HG02970 (cell line): ENCODE data around the gene MKS1.

Experiments used
- ATAC-seq: cut with Tn5 transposase; IDR thresholded peaks from one replicate; pipeline ENCODE4 v1.9.1; 2021; ENCODE audit warnings: mild to moderate bottlenecking, moderate library complexity, moderate number of reproducible peaks; ENCODE audit not compliant: unreplicated experiment, low FRiP score

MKS1 gene

DNA sequence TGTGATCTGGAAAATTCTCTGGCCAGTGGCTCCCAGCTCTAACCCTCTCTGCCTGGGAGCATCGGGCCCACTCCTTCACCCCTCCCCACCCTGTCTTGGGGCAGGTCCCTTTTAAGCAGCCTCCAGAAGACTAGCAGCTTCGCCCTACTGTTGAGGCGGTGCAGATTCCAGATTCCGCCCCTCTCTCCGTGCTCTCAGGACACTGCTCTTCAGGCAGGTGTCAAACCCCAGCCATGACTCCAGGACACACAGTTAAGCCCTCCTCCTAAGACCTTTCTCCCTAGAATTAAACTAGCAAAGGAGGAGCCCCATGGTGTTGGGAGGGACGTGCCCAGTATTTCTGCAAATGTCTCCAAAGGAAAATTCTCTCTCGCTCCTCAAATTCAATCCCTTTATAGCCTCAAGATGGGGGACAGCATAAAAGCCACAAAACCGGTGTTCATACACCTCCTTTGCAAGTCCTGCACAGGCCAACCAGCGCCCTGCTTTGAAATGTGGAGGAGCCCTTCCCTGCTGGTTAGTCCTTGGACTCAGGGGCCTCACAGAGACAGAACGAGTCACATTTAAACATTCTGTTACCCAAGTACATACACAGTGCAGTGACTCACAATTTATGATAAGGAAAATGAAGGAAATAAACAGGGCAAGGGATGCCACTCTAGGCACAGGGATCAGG, 26.5 kb upstream of the MKS1 start:
- no peak for ATAC-seq

DNA sequence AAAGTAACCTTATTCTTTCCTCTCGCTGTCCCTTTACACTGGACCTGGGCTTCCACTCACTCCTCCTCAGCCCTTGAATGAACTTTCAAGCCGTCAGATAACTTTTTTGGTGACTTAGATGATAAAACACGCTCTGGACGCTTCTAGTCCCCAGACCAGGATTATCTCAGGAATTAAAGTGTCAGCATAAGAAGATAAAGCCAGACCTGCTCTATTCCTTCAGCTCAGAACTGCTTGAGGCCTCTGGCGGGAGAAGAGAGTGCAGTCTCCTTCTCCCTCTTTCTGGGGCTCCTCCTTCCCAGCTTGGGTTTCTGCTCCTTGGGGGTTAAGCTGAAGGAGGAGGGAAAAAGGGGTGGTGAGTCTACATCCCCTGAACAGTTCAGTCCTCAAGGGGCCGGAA, 25.9 kb upstream of the MKS1 start:
- ATAC-seq = no peak

DNA sequence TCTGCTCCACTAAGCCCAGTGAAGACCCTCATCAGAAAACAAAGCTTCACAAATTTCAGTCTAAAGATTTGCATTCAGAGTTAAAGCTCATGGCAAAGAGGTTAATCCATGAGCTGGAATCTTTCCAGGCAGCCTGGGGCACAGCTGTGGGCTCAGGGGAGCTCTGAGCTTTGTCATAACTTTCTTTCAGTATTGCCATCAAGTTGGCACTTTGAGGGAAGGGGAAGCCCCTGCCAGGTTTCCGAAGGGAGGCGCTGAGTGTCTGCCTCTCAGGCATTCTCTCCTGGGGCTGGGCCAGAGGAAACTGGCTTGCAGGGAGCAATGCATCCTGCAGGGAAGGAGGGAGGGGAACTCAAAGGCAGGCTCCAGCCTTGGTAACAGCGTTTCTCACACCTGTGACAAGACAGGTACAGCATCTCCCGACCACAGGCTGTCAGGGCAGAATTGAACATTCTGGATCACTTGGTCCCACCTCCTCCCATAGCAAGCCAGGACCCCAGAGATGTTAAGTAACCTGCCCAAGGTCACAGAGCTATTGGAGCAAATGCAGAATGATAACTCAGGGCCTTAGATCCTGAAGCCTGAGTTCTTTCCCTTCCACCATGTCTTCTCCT, 23.2 kb upstream of the MKS1 start:
- no peak for ATAC-seq

DNA sequence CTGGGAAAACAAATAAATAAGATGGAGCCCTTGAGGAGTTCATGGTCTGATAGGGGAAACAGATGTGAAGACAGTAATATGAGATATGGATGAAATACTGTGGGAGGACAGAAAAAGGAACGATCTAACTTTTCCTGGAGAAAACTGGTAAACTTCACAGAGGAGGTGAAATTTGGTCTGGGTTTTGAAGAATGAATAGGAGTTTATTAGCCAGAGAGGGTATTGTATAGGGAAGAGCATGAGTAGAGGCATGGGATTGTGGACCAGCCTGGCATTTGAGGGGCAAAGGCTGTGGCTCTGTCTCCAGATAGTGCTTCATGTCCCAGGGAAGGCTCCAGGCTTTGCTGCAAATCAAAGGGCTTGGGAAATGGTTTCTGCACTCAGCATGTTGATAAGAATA, 20.9 kb upstream of the MKS1 start:
- ATAC-seq = no peak

DNA sequence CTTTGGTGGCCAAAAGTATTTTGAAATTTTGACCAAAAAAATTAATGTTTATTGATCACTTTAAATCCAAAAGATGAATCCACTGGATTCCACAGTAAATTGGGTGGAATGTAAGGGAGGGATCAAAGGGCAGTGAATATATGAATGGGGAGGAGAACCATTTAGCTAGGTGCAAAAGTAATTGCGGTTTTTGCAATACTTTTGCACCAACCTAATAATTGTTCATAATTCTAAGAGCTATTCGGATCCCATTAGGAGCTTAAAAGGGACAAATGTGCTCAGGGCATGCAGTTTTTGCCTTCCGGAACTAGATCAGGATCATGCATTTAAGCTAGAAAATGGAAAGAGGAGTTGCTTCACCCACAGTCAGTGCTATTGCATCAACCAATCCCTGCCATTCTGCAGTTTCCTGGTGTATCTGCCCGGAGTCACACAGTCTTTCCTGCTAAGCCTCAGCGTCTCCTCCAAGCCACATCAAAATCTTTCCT, 19.1 kb upstream of the MKS1 start, which contains the start of gene LPO:
Gene LPO (plus strand): TSS at position 438 of the 488 bp plus-strand sequence. CDS start 4,396 bp downstream, outside the sequence.
- ATAC-seq = no peak

DNA sequence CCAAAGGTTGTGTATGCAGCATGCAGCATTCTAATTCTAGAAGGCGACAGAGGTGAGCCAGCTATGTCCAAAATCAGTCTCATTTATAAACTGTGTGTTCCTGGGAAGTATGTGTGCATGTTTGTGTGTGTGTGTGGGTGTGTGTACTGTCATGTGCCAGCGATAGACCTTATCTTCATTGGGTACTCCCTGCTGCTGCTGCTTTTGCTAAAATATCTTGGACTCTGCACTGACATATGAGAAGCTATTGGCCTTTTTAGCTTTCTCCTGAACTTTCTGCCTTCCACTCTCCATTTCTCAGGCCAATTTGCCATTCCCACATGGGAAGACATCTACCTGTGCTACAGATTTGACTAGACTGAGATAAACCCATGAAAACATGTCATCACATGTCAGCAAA, 17.3 kb upstream of the MKS1 start:
- ATAC-seq = no peak

DNA sequence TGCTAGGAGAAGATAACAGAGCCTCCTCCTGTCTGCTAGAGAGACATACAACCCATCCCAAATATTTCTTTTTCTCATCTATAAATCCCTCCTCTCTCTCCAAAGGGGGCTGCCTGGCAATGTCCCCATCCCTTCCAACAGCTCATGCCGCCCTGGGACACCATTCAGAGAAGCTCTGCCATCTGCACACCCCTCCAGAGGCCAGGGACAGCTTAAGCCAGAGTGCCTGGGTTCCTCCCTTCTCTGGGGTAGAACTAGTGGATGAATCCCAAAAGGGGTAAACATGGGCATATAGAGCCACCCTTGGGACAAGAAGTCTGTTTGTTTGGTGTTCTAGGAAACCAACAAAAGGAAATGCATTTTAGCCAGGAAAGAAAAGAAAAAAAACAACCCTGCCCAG, 16.8 kb upstream of the MKS1 start:
- ATAC-seq = no peak

DNA sequence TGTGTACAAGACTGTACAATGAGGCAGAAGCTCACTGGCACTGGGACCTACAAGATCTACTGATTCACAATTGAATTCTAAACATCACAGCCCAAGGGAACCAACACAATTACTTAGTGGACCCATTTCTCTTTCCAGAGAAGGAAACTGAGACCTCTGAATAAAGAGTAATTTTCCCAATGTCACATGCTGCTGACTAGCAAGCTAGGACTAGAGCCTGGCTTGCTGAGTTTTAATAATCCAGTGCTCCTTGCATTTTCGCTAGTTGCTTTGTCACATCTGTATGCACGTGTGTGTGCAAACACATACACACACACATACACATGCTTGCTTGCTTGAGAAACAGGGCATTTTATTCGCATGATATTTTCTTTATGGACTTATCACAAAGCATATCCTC, 15.5 kb upstream of the MKS1 start:
- ATAC-seq = no peak

DNA sequence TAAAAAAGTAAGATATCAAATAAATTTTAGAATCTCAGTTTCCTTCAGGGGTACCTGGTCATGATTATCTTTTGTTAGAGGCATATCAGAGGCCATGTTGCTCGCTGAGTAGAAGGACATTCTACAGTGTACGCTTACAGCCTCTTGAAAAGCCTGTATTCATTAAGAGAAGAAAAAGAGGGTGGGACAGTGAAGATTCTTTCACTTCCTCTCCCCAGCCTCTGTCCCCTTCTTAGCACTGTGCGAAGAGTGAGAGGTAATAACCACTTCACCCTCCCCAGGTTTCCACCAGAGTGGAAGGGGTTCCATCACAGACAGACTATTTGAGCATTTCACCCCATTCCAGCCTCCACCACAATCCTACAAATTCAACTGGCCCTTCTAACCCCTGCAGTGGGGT, 14.5 kb upstream of the MKS1 start:
- ATAC-seq = no peak

DNA sequence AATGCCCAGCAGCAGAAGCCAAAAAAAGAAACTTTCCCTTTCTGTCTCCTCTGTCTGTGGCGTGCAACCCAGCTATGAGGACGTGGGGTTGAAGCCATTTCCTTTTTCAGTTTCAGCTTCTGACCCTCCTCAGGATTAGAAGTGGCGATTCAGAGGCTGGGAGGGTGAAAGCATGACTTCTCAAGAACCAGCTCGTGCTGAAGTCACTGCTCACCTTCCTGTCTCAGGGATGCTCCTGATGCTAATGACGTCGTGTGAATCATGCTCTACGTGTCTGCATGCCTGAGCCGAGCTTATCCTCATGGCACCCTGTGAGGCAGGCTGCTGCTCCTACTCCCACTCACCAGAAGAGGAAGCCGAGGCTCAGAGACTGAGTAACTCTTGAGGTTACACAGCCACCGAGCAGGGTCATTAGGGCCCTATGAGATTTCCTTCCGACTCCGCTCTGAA, 13.7 kb upstream of the MKS1 start:
- no peak for ATAC-seq

DNA sequence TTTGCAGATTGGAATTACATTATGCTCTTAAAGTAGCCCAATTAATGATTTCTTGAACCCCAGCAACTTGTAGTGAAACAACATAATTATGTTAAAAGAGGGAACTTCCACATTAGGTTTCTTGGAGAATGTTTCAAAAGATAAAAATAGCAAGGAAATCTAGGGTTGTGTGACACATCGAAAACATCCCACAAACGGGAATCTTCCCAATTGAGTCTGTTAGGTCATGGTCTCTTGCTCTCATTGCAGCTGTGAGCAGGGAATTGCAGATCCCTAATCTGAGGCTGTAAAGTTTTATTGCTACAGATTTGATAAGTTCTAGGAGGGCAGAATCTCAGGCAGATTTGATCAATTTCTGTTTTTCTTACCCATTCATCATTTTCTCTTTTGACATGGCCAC, 12.6 kb upstream of the MKS1 start:
- no peak for ATAC-seq

DNA sequence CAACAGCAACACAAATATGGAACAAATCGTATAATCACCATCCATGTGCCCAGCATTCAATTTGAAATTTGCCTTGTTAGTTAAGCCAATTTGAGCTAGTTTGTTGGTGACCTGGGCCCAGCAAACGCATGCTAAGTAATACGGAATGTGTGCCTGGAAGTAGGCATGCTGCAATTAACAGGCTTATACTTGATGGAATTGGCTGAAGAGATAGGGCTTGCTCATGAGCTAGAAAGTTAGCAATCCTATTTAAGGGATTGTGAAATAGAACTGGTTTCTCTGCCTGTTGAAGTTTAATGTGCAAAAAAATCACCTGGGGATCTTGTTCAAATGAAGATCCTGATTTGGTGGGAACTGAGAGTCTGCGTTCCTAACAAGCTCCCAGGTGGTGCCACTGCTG, 10.8 kb upstream of the MKS1 start:
- ATAC-seq = no peak

DNA sequence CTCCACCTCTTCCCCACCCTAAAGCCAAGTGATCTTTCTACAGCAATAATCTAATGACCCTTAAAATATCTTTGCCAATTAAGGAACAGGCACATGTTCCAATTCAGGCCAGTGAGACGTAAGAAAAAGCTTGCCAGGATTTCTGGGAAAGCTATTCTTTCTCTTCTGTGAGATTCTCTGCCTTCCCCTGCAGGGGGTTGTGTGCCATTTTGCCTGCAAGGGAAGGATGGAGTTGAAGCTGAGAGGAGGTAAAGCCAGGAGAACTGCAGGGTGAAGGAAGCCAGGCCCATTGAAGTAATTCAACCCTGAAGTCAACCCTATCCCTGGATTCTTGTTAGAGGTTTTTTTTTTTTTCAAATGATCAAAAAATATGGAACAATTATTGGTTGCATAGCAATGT, 10.3 kb upstream of the MKS1 start:
- ATAC-seq = no peak

DNA sequence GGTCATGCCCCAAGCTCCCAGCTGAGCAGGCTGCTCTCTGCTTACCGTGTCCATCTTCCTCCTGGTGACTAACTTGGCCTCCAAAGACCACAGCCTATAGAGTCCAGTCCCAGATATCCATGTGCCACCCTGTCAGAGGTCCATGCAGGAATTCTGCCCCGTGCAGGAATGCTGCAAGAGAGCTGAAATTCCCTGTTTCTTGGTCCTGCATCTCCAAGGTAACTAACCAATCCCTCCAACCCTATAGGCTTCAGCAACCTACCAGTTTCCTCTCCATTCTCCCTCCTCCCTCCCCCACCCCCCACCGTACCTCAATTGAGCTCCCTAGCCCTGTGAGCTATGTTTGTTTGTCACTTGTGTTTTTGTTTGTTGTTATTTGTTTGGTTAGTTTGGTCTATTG, 9.6 kb upstream of the MKS1 start:
- ATAC-seq = no peak

DNA sequence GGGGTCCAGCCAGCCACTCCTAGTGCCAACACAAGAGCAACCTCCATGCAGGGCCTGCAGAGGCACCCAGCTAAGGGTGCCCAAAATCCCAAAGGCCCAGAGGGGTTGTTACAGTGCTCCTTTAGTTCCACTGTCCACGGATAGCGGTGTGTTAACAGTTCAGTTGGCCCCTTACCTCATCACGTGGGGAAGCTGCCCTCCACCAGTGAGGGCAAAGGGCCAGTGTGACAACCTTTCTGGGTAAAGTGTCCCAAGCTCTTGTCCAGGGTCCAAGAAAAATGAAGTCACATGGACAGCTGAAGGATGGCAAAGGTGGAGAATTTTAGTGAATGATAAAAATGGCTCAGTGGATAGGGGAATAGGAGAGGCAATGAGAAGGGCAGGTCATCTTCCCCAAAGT, 8.7 kb upstream of the MKS1 start:
- no peak for ATAC-seq

DNA sequence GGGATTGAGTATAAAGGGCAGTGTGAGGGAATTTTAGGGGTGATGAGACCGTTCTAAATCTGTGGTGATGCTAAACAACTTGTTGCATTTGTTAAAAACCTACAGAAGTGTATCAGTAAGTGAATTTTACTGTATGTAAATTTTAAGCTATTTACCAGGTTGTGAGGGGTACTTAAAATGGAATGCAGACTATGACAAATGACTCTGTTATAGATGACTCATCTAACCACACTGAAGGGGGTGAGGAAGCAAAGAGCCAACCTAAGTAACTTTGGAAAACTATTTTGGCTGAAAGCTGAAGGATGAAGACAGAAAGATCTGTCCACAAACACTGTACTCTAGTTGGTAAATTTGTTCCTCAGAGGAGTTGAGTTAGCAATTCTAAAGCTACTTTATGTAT, 5.3 kb upstream of the MKS1 start:
- no peak for ATAC-seq

DNA sequence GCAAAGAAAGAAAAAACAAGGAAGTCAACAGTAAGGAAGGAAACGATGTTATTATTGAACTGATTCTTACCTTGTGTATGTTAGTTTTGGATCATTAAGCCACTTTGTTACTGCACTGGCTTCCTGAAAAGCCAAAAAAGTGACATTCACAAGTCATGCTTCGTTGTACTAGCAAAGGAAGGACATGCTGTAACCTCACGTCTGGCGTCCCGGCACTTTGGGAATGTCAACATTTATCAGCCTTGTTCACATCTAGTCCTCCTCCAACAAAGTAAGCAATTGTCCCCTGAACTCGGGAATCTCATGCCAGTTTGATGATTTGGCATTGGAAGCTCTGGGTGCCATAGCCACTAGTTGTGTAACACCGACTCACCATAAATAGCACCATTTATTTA, 731 bp upstream of the MKS1 start:
- ATAC-seq = no peak

DNA sequence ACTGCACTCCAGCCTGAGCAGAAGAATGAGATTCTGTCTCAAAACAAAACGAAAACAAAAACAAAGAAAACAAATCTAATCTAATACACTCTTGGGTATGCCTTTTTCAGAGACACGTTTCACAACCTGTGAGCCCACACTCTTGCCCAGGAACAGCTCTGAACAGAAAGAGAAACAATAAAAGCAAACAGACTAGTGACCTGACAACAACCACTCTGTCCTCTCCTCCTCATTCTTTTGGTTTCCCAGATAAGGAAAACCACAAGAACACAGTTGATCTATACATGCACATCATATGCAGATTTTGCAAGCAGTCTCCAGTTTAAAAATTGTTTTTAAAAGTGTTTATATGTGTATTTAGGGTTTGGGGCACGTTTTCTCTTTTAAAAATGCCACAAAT, 1.3 kb downstream of the MKS1 start:
- ATAC-seq = no peak

DNA sequence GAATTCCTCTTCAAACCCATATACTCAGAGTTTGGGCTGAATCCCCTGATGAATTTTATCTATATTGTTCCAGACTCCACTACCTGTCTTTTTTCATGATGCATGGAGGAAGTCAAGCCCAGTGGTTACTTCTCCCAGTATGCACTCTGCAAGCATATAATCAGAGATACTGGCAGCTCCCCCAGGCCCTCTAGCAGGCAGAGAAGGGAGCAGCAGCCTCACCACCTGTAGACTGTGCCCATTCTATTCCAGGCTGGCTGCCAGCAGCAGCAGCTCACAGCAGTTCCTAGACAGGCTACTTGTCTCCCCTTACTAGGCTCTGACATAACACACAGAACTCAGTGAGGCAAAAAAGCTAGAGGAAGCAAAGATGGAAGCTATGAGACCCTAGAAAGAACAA, 3.4 kb downstream of the MKS1 start:
- no peak for ATAC-seq

DNA sequence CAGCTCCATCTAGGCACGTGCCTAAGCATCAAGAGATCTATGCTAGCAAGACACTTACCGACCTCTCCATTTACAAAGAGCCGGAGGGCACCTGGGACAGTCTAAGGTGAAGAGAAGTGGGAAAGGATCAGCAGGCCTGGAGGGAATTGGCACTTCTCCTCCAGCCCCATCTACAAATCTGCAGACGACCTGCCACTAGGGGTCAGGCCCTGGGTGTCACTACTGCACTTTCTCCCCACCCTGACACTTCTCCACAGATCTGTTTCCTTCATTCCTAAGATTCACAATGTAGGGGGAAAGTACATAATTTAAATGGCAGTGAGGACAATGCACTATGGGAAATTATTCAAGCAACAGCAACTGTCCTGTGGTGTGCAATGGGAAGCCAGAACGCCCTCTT, 8.1 kb downstream of the MKS1 start:
- no peak for ATAC-seq

DNA sequence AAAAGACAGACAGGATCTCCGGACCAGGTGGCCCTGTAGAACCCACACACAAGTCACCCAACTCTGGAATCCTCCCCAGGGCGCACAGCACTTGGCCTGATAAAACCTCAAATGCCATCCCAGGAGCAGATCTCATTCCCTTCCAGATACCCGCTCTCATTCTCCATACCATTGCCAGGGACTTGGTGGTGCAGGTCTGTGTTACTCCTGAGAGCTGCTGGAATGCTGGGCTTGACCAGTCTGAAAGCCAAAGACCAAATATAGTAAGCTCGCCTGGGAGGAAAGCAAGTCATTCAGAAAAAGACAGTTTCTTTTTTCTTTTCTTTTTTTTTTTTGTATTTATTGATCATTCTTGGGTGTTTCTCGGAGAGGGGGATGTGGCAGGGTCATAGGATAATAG, 10.7 kb downstream of the MKS1 start:
- ATAC-seq = no peak

DNA sequence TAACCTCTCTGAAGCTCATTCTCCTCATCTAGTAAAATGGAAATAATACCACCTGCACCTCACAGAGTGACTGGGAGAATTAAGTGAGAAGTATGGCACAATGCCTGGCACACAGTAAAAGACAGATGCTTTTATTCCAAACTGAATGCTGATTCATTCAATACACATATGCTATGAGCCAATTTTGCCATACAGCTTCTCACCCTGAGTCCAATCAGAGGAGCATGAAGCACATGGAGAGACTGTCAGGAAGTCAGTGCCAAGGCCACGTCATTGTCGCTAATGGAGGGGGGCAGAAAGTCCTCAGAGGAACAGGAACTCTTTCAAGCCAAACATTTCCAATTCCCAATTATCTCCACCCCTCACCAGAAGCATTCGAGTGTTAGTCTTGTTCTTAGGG, 11.6 kb downstream of the MKS1 start:
- ATAC-seq = no peak
